Activated CD8-positive, alpha-beta memory T cell treated with anti-CD3 and anti-CD28 coated beads, Interleukin-2, amount 50 U/mL, for 4 hours (primary cell): ENCODE results near the gene CCDC148.
"Not testable (repeated sequence)": the region's sequence is repeated elsewhere in the genome, so short reads cannot be mapped to it uniquely, and the experiment has no call there.

ENCODE experiments used
- DNase-seq: peaks from one replicate; pipeline ENCODE4 v3.0.0-alpha.2; 2020

The CCDC148 gene

GRCh38 chr2:158481116-158481515 lies 24.6 kb upstream of the CCDC148 start:
- DNase-seq, result no peak

GRCh38 chr2:158478816-158479215 lies 22.3 kb upstream of the CCDC148 start:
- DNase-seq, result no peak

- DNase-seq, result no peak
These were observed 21.7 kb upstream of the CCDC148 start for GRCh38 chr2:158478237-158478636.

DNA sequence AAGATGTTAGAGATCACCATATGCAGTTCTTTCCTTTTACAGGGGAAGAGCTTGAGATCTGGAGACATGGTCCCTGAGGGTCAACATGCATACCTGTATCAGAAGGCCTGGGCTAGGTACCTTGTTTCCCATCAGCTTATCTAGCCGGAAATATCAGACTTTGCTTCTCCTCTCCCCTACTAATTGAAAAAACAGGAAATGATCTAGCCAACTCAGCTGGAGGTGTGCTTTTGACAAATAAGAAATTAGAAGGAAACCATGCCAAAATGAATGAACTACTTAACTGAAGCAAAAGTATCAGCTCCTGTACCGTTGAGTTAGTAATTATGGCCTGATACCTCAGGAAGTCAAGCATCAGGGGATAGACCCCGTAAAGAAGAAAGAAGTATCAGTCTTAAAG lies 20.6 kb upstream of the CCDC148 start:
- no peak for DNase-seq

DNA sequence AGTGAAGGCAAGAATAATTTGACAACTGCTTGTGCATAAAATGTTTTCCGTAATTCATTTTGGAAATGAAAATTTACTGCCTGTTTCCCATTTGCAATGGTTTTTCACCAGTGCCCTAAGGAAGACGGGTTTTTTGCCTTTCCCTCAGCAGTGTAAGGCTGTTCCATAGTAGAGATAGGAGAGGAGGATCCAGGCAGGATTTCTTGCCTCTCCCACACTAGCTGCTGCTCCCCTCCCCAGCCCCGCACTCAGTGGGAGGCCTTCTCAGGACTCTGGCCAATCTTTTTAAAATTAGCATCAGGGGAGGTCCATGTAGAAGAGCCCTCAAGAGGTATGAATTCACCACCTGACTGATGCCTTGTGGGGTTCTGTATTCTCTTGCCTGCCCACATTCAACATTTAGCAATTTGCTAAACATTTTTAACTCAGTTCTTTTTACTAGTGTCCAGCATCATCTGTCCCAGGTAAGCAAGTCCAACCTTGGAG lies 18.0 kb upstream of the CCDC148 start:
- not testable (repeated sequence) for DNase-seq

DNA sequence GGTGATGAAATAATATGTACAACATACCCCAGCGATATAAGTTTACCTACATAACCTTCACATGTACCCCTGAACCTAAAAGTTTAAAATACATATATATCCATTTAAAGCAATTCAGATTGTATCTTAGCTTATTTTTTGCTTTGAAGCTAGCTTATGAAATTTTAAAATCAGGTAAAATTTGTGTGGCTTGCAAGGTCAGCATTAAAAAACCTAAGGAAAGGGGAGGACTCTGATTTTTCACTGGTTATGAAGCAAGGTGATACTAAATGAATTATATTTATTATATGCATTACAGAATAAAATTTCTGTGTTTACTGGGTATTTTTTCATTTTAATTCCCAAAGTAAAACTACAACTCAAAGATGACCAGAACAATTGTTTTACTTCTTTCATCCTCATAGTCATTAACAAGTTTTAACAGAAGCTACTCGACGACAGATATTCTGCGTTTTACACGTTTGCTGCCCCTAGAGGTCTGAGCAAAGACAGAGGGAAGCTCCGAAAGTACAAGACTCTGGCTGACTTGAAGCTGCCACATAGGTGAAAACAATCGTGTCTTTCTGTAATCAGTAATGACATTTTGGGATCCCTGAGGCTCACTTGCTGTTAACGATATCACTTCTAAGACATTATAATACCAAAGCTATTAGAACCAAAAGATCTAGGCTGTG lies 17.3 kb upstream of the CCDC148 start:
- no peak for DNase-seq

GRCh38 chr2:158473300-158473699 lies 16.7 kb upstream of the CCDC148 start:
- not testable (repeated sequence) for DNase-seq

DNA sequence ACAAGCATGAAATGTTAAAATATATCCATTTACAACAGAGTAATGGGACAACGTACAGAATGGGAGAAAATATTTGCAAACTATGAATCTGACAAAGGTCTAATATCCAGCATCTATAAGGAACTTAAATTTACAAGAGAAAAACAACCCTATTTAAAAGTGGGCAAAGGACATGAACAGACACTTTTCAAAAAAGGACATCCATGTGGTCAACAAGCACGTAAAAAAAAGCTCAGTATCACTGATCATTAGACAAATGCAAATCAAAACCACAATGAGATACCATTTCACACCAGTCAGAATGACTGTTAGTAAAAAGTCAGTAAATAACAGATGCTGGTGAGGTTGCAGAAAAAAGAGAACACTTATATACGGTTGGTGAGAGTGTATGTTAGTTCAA lies 16.3 kb upstream of the CCDC148 start:
- DNase-seq, result not testable (repeated sequence)

- no peak for DNase-seq
These were observed 10.7 kb upstream of the CCDC148 start for GRCh38 chr2:158467248-158467647.

GRCh38 chr2:158464426-158465281 lies 8.1 kb upstream of the CCDC148 start:
- DNase-seq, result no peak

DNA sequence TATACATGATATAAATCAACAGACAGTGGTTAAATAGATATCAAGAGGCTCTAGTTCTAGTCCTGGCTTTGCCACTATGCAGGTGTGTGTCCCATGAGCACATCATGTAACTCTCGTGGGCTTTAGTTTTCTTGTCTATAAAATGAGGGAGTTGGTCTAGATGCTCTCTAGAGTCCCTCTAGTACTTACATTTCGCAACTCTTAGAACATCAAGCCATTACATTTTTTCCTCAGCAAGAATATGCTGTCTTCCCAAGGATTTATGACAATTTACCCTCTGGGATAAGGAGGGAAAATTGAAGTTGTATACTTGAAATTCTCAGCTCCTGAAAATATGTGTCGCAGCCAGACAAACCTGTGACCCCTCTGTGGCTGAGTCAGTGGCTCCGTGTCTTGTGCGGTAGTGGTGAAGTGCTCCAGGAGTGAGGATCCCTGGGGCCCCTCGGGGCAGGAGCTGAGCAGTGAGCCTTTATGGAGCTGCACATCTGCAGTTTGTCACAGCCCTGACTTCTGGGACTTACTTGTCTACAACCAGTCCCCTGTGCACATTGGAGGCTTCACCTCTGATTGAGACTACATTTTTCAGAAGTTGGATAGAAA lies 7.0 kb upstream of the CCDC148 start:
- DNase-seq, result no peak

DNA sequence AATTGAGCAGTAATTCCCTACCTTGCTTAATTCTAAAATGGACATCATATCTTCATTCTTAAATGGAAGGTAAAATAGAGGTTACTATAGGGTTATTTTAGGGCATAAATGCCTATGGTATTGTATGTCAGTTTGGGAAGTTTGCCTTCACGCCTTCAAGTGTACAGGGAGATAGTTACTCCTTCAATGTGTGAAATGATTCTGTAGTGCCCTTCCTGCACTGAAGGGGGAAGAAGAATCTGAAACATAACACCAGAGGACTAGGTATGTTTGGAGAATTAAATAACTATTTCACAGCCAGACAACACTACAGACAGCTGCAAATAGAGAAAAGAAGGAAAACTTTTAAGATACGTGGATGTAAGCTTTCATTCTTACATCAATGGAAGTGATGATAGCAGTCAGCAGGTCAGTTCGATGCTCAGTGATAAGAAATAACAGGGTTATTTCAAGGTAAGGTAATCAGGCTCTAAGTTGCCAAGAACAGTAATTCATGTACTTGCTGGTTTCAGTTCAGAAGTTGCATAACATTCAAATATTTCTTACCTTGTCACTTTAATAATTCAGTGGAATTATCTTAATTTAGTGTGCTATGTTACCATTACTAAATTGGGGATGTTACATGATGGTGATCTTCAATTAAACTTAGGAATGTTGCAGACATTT lies 4.2 kb upstream of the CCDC148 start:
- no peak for DNase-seq

DNA sequence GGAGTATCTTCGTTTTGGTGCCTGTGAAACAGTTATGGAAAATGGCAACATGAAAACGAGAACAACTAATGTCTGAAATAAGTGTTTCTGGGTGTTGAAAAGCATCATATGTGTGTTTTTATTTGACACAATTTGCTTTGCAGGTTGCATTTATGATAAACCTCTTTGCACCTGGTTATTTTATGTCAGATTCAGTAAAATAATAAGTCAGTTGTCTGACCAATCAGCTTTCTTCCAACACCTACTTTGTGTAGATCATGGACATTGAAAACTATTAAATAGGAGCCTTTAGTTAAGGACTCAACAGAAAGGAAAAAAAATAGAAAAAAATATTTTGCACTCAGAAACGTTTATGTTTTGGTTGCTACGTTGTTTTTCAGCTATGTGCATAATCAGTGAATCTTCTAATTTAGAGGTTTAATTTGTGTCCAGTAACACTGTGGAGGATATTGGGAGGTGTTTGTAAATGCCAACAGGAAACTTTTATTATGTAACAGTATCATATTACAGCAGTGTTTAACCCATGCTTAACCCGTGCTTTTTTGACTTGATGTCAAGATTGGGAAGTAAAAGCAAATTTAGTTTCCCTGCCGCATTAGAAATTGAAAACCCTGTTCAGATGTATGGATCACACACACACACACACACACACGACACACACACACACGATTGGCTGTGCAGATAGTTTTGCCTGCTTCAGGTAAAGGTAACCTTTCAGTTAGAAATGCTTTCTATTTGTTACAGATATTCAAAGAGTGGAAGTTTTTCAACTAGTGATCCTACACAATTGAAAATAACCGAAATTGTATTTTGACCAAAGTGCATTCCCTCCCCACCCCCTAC lies 2.8 kb upstream of the CCDC148 start:
- no peak for DNase-seq

DNA sequence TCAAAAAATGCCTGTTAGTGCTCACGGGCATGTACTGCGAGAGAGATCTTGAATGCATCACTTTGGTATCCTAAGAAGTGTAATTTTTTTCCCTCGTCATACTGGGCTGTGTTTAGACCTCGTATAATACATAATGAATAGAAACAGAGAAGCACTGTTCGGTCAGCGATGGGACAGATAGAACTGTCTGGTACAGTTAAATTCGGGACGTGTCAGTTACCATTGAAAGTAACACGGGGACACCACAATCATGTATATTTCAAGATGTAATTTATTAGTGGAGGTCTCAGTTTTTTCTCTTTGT lies 2.0 kb upstream of the CCDC148 start:
- DNase-seq, result no peak

DNA sequence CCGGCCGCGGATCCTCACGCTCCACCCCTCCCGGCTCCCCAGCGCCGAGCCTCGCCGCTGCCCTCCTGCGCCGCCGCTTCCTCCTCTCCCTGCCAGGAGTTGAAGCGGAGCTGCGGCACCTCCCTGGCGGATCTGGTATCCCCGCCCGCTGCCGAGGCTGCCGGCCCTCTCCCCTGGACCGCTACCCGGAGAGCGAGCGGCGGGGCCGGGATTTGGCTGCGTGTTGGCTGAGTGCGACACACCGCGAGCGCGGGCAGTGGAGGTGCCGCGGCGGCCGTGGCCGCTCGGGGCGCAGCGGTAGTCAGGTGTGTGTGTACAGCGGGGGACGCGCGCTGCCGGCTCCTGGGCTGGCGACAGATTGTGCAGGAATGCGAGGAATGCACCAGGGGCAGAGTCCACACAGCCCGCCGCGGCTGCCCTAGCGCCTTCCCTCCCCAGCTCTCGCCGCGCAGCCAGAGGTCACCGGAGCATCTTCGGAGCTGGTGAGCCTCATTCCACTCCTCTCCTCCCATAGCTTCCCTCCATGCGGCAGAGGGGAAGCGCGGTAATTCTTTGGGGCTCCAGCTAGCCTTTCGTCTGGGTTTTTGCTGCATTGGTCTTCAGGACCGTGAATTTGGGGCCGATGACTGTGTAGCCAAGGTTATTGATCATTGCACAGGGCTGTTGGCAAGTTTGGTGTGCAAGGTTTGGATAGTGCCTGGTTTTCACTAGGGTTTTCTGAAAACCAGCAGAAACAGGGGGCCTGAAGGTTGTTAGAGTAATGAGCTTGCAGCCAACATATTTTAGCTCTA lies 1.5 kb upstream of the CCDC148 start:
- DNase-seq, result peak; percentile 63

DNA sequence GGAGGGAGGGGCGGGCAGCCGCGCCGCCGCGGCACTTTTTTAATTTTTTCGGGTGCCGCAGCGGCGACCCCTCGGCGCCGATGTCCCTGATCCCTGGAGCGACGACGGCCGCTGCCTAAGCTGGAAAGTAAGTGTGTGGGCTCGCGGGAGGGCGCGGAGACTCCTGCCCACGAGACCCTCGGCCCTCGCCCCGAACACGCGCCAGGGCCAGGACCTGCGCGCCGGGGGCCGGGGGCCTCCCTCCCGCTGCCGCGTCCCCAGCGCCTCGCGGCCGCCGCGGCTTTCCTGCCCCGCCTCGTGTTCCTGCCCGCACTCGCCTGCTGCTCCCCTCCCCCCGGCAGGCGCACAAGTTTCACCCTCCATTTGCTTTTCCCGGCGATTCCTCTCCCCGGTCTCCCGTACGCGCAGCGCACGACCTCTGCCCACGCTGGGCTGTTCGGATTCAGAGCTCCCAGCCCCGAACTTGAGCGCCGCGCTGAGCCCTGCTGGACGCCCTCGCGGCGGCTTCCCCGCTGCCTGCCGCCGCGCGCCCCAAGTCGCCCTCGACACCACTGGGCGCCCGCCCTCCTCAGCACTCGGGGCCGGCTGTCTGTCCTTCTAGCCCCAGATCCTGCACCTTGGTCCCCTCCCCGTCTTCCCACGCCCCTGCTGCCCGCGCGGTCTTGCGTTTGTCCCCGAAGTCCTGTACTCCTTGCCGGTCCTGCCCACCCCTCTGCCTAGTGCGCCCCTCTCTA lies 706 bp upstream of the CCDC148 start:
- peak; percentile 44 for DNase-seq

GRCh38 chr2:158443606-158444005 lies 12.9 kb downstream of the CCDC148 start:
- DNase-seq, result no peak

- not testable (repeated sequence) for DNase-seq
These were observed 17.5 kb downstream of the CCDC148 start for GRCh38 chr2:158439062-158439461.

DNA sequence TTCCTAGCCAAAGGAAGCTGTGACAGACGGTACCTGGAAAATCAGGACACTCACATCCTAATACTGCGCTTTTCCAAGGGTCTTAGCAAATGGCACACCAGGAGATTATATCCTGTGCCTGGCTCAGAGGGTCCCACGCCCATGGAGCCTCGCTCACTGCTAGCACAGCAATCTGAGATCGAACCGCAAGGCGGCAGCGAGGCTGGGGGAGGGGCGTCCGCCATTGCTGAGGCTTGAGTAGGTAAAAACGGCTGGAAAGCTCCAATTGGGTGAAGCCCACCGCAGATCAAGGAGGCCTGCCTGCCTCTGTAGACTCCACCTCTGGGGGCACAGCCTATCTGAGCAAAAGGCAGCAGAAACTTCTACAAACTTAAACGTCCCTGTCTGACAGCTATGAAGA lies 22.8 kb downstream of the CCDC148 start:
- not testable (repeated sequence) for DNase-seq

- DNase-seq, result no peak
These were observed 24.4 kb downstream of the CCDC148 start for GRCh38 chr2:158432117-158432516.

- DNase-seq, result no peak
These were observed 42.0 kb downstream of the CCDC148 start for GRCh38 chr2:158414538-158414937.
